Endodermal cell (in vitro differentiated cells): ENCODE results near the gene ARRDC2. TPM values are rescaled to one million over a fixed set of nuclear protein-coding genes. Genes with fewer than 3 reads are reported as not detected.

Experiments used
- DNase-seq: peaks from one replicate; pipeline ENCODE4 v3.0.0-alpha.2; 2017
- H3K27ac ChIP-seq: 2 replicates; pipeline ENCODE4 v1.5.1; 2013; ENCODE audit warnings: mild to moderate bottlenecking, low read depth, low read length, moderate library complexity
- H3K27me3 ChIP-seq: 2 replicates; pipeline ENCODE4 v1.6.1; 2013; ENCODE audit warnings: mild to moderate bottlenecking, low read length, moderate library complexity; ENCODE audit not compliant: insufficient read depth, control insufficient read depth, poor library complexity, severe bottlenecking
- H3K36me3 ChIP-seq: 2 replicates; pipeline ENCODE4 v1.7.0; 2013; ENCODE audit warnings: mild to moderate bottlenecking, low read length, moderate library complexity; ENCODE audit not compliant: control insufficient read depth, insufficient read depth
- H3K4me1 ChIP-seq: one replicate; pipeline ENCODE4 v1.7.0; 2013; ENCODE audit warnings: low read length; ENCODE audit not compliant: control insufficient read depth, insufficient read depth
- H3K4me3 ChIP-seq: 2 replicates; pipeline ENCODE4 v1.5.1; 2013; ENCODE audit warnings: mild to moderate bottlenecking, low read length, moderate library complexity
- H3K9ac ChIP-seq: 2 replicates; pipeline ENCODE4 v1.6.1; 2013; ENCODE audit warnings: mild to moderate bottlenecking, low read length, moderate library complexity; ENCODE audit not compliant: poor library complexity, severe bottlenecking; ENCODE audit errors: extremely low read depth
- H3K9me3 ChIP-seq: 2 replicates; pipeline ENCODE4 v1.6.1; 2013; ENCODE audit warnings: mild to moderate bottlenecking, low read length, moderate library complexity; ENCODE audit not compliant: control insufficient read depth
- H3K27ac Mint-ChIP-seq: 2 replicates; pipeline ENCODE4 v1.8.0; 2020; ENCODE audit warnings: mixed read lengths
- H3K27me3 Mint-ChIP-seq: 2 replicates; pipeline ENCODE4 v1.8.0; 2021; ENCODE audit warnings: mild to moderate bottlenecking, mixed read lengths; ENCODE audit not compliant: insufficient read depth
- H3K36me3 Mint-ChIP-seq: 2 replicates; pipeline ENCODE4 v1.8.0; 2020; ENCODE audit warnings: low read depth, mixed read lengths
- H3K4me1 Mint-ChIP-seq: 2 replicates; pipeline ENCODE4 v1.8.0; 2020; ENCODE audit warnings: mixed read lengths
- H3K4me3 Mint-ChIP-seq: 2 replicates; pipeline ENCODE4 v1.8.0; 2020; ENCODE audit warnings: mild to moderate bottlenecking, moderate library complexity, mixed read lengths
- H3K9me3 Mint-ChIP-seq: 2 replicates; pipeline ENCODE4 v1.8.0; 2020; ENCODE audit warnings: mild to moderate bottlenecking, mixed read lengths
- WGBS, 2 experiments: methylation state at CpG; one replicate each; pipeline versions ENCODE4 v1.1.5 to v1.1.7; 2013; ENCODE audit warnings: missing lambda C conversion rate in 2 of 2, mixed read lengths in 1 of 2; ENCODE audit not compliant: insufficient coverage in 1 of 2, insufficient read length in 1 of 2; 5-methylcytosine and 5-hydroxymethylcytosine counted together
- total RNA-seq, 2 donors: library from RNA; stranded (reverse); fragmentation: NEBNext Ultra II Directional in 1 of 2; extraction: Animal tissue kit (Norgen Biotek cat#: 25700) in 1 of 2; gene quantifications; 2 replicates in 1 of 2; 3 replicates in 1 of 2; pipeline ENCODE4 v1.2.1, GENCODE V29; 2021
- TF ChIP-seq, protein P1 (sequence below): fragments of 200-600 bp; sonication (generic); conservative IDR thresholded peaks from 2 replicates; pipeline ENCODE4 v1.5.0; 2021; ENCODE audit warnings: antibody characterized with exemption, mild to moderate bottlenecking

ARRDC2 gene
- total RNA-seq, 2 donors from 2014 or later: 6.8 to 7.0 TPM

DNA sequence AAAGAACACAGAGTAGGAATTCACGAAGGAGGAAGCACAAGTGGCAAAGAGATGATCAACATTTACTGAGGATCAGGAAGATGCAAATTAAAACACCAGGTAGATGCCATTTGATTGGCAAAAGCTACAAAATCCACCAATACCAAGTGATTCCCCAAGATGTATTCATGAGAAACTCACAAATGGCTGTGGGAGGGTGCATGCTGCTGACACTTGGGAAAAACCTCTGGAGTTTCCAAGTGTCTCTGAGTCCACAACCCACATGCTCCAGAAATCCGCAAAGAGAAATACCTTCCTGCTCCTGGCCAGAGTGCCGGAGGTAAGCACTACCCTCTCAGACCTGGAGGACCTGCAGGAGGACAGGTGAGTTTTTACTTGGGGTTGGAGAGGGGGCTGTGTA, 35.7 kb downstream of the ARRDC2 start:
- no peak for DNase-seq

DNA sequence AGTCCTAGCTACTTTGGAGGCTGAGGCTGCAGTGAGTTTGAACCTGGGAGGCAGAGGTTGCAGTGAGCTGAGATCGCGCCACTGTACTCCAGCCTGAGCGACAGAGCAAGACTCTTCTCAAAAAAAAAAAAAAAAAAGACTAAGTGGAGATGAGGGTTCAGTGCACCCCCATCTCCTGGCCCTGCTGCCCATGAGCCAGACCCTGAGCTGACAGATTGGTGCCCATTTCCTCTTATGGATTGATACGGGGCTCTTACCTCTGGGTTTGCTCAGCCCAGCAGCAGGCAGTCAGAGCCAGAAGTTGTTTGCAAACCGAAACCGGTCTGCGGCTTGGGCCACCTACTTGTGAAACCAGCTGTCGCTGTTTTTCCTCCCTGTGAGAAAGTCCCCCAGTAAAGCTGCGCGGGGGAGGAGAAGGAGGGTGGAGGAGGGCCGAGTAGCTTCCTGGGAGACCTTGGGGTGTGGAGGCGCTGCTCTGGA, 36.9 kb downstream of the ARRDC2 start:
- Histone ChIP-seq H3K9ac (peak overlapping the region; percentile 15), H3K36me3 (no peaks in the 10 kb centered on the region), H3K27me3 (peaks cover 5% of the 10 kb centered on the region), H3K9me3 (no peaks in the 10 kb centered on the region), H3K4me1 (no peaks in the 10 kb centered on the region), H3K4me3 (no peak overlapping the region), H3K27ac (no peak overlapping the region)
- no peaks in the 10 kb centered on the region for H3K9me3 Mint-ChIP-seq
- H3K27me3 Mint-ChIP-seq: peaks cover 15% of the 10 kb centered on the region
- no peaks in the 10 kb centered on the region for H3K36me3 Mint-ChIP-seq
- no peak overlapping the region for H3K27ac Mint-ChIP-seq
- no peaks in the 10 kb centered on the region for H3K4me1 Mint-ChIP-seq
- no peak overlapping the region for H3K4me3 Mint-ChIP-seq
- DNase-seq: peak; percentile 75
- WGBS, 2 experiments: 66 to 87% methylated on average over 3 to 12 of the region's 12 CpGs
- TF ChIP-seq, protein P1, sequence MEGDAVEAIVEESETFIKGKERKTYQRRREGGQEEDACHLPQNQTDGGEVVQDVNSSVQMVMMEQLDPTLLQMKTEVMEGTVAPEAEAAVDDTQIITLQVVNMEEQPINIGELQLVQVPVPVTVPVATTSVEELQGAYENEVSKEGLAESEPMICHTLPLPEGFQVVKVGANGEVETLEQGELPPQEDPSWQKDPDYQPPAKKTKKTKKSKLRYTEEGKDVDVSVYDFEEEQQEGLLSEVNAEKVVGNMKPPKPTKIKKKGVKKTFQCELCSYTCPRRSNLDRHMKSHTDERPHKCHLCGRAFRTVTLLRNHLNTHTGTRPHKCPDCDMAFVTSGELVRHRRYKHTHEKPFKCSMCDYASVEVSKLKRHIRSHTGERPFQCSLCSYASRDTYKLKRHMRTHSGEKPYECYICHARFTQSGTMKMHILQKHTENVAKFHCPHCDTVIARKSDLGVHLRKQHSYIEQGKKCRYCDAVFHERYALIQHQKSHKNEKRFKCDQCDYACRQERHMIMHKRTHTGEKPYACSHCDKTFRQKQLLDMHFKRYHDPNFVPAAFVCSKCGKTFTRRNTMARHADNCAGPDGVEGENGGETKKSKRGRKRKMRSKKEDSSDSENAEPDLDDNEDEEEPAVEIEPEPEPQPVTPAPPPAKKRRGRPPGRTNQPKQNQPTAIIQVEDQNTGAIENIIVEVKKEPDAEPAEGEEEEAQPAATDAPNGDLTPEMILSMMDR: no peak

More for the DNA sequence above, 35.7 kb downstream of the ARRDC2 start:
- H3K27ac Mint-ChIP-seq: no peak overlapping the region
- Histone ChIP-seq H3K4me1 (no peaks in the 10 kb centered on the region), H3K4me3 (no peak overlapping the region), H3K27ac (no peak overlapping the region), H3K9ac (no peak overlapping the region), H3K9me3 (no peaks in the 10 kb centered on the region), H3K36me3 (no peaks in the 10 kb centered on the region), H3K27me3 (peaks cover 5% of the 10 kb centered on the region)
- H3K4me3 Mint-ChIP-seq: no peak overlapping the region
- no peaks in the 10 kb centered on the region for H3K4me1 Mint-ChIP-seq
- H3K36me3 Mint-ChIP-seq: no peaks in the 10 kb centered on the region
- TF ChIP-seq, protein P1: no peak
- WGBS, 2 experiments: 92 to 96% methylated on average over 2 to 3 of the region's 3 CpGs
- H3K9me3 Mint-ChIP-seq: no peaks in the 10 kb centered on the region
- peaks cover 14% of the 10 kb centered on the region for H3K27me3 Mint-ChIP-seq

DNA sequence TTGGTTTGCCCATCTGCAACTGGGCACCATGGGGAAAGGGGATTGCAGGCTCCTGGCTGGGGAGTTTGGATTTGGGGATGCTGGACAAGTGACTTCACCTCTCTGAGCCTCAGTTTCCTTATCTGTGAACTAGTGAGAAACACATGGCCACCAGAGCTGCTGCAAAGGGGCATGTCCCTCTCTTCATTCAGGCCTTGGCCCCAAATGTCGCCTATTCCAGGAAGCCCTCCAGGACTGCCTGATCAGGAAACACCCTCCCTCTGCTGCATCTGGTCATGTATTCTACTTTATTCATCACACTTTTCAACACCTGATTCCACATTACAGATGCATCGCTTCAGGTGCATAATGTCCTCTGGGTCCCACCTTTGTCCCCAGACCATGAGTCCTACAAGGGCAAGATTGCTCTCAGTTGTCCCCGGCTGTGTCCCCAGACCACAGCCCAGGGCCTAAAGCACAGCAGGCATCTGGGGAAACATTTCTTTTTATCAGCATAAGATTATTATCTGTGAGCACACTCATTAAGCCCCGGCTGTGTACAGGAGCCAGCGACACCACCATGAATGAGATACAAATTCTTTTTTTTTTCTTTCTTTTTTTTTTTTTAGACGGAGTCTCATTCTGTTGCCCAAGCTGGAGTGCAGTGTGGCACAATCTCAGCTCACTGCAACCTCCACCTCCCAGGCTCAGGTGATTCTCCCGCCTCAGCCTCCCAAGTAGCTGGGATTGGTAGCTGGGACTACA, 37.5 kb downstream of the ARRDC2 start:
- H3K9me3 ChIP-seq: no peaks in the 10 kb centered on the region
- TF ChIP-seq, protein P1: no peak
- H3K4me3 ChIP-seq: no peak overlapping the region
- no peaks in the 10 kb centered on the region for H3K4me1 ChIP-seq
- DNase-seq: no peak
- Mint-ChIP-seq H3K9me3 (no peaks in the 10 kb centered on the region), H3K27me3 (peaks cover 12% of the 10 kb centered on the region), H3K4me3 (no peak overlapping the region), H3K27ac (no peak overlapping the region), H3K36me3 (no peaks in the 10 kb centered on the region), H3K4me1 (no peaks in the 10 kb centered on the region)
- H3K27me3 ChIP-seq: peaks cover 5% of the 10 kb centered on the region
- H3K36me3 ChIP-seq: no peaks in the 10 kb centered on the region
- 86 to 89% methylated on average over 7 of the region's 7 CpGs for WGBS, 2 experiments
- H3K9ac ChIP-seq: peak overlapping the region; percentile 15
- no peak overlapping the region for H3K27ac ChIP-seq
